Measurements from ENCODE around the gene KLHL36. TPM values are rescaled to one million over a fixed set of nuclear protein-coding genes. Genes with fewer than 3 reads are reported as not detected.

Gene KLHL36
- total and polyA plus RNA-seq, 9 of the 15 experiments (the other 6 are each of a cell fraction or from before 2014, with no cell fraction given) = 2.1 to 51.2 (median 18.5) TPM

DNA sequence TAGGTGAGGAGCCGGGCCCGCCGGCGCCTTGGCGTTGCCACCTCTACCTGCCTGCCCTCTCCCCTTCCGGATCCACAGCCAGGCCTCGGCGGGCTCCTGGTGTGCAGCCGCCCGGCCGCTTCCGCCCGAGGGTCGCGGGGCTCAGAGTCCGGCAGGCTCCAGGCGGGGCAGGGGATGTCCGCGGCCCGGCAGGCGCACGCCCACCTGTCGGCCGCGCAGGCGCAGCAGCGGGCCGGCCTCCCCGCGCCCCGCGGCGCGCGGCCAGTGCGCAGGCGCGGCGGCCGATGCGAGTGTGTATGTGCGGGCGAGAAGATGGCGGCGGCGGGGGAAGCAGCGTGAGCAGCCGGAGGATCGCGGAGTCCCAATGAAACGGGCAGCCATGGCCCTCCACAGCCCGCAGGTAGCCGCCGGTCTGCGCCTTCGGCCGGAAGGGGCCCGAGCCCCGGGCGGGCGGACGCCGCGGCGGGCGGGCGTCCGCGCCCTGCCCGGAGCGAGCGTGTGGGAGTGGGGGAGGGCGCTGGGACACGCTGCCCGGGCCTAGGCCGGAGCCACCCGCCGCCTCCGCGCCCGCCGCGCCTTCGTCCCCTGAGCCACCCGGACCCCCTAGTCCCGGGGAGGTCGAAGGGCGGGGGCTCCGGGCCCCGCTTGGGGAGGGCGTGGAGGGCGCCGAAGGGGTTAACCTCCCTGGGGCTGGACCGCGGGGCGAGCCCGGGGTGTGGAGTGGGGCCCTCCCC, 51.6 kb downstream of the KLHL36 start, which contains the start of gene USP10 (continued):
- TF ChIP-seq STAT5A (IDR thresholded peaks at IDR 0.05; ENCODE audit: borderline replicate concordance, low read length) (no peak), ZNF507 (tag; conservative IDR thresholded peaks at IDR 0.05) (no peak), ERF (CRISPR knock-in tag; IDR thresholded peaks at IDR 0.05) (0 out of 2 replicates have a peak, but pooled peaks have one; percentile 54), PURB (CRISPR knock-in tag; IDR thresholded peaks at IDR 0.05; ENCODE audit: low read depth) (no peak), GTF2E2 (tag; IDR thresholded peaks at IDR 0.05) (no peak; the same call in 1 of the 2 replicates), ZNF197 (CRISPR knock-in tag; IDR thresholded peaks at IDR 0.05; ENCODE audit: low read depth) (no peak), MIER1 (IDR thresholded peaks at IDR 0.05; ENCODE audit: low read depth) (no peak), ZNF3 (CRISPR knock-in tag; IDR thresholded peaks at IDR 0.05) (no peak), CBX8 (IDR thresholded peaks at IDR 0.05; ENCODE audit: borderline replicate concordance, extremely low read depth, low read depth, low read length, poor library complexity, severe bottlenecking) (no peak), ZSCAN32 (CRISPR knock-in tag; IDR thresholded peaks at IDR 0.05) (no peak), LCOR (CRISPR knock-in tag; IDR thresholded peaks at IDR 0.05) (no peak), FOXA1 (IDR thresholded peaks at IDR 0.05; ENCODE audit: borderline replicate concordance) (no peak), CHD1 (IDR thresholded peaks at IDR 0.05; ENCODE audit: low read length) (no peak), DNMT1 (IDR thresholded peaks at IDR 0.05) (no peak), RBM15 (IDR thresholded peaks at IDR 0.05; ENCODE audit: insufficient read depth, low read length) (no peak), CHD4 (IDR thresholded peaks at IDR 0.05; ENCODE audit: insufficient read depth, insufficient replicate concordance, low read depth, low read length, poor library complexity, severe bottlenecking) (no peak), MCM2 (IDR thresholded peaks at IDR 0.05; ENCODE audit: low read depth) (no peak)
- TF ChIP-seq, protein P1, sequence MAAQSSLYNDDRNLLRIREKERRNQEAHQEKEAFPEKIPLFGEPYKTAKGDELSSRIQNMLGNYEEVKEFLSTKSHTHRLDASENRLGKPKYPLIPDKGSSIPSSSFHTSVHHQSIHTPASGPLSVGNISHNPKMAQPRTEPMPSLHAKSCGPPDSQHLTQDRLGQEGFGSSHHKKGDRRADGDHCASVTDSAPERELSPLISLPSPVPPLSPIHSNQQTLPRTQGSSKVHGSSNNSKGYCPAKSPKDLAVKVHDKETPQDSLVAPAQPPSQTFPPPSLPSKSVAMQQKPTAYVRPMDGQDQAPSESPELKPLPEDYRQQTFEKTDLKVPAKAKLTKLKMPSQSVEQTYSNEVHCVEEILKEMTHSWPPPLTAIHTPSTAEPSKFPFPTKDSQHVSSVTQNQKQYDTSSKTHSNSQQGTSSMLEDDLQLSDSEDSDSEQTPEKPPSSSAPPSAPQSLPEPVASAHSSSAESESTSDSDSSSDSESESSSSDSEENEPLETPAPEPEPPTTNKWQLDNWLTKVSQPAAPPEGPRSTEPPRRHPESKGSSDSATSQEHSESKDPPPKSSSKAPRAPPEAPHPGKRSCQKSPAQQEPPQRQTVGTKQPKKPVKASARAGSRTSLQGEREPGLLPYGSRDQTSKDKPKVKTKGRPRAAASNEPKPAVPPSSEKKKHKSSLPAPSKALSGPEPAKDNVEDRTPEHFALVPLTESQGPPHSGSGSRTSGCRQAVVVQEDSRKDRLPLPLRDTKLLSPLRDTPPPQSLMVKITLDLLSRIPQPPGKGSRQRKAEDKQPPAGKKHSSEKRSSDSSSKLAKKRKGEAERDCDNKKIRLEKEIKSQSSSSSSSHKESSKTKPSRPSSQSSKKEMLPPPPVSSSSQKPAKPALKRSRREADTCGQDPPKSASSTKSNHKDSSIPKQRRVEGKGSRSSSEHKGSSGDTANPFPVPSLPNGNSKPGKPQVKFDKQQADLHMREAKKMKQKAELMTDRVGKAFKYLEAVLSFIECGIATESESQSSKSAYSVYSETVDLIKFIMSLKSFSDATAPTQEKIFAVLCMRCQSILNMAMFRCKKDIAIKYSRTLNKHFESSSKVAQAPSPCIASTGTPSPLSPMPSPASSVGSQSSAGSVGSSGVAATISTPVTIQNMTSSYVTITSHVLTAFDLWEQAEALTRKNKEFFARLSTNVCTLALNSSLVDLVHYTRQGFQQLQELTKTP (IDR thresholded peaks at IDR 0.05; ENCODE audit: low read depth in 1 of 2, partially characterized antibody in 2 of 2) = no peak
- TF ChIP-seq, protein P2, sequence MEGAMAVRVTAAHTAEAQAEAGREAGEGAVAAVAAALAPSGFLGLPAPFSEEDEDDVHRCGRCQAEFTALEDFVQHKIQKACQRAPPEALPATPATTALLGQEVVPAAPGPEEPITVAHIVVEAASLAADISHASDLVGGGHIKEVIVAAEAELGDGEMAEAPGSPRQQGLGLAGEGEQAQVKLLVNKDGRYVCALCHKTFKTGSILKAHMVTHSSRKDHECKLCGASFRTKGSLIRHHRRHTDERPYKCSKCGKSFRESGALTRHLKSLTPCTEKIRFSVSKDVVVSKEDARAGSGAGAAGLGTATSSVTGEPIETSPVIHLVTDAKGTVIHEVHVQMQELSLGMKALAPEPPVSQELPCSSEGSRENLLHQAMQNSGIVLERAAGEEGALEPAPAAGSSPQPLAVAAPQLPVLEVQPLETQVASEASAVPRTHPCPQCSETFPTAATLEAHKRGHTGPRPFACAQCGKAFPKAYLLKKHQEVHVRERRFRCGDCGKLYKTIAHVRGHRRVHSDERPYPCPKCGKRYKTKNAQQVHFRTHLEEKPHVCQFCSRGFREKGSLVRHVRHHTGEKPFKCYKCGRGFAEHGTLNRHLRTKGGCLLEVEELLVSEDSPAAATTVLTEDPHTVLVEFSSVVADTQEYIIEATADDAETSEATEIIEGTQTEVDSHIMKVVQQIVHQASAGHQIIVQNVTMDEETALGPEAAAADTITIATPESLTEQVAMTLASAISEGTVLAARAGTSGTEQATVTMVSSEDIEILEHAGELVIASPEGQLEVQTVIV (CRISPR knock-in tag; IDR thresholded peaks at IDR 0.05; ENCODE audit: borderline replicate concordance) = no peak
- TF ChIP-seq, protein P3, sequence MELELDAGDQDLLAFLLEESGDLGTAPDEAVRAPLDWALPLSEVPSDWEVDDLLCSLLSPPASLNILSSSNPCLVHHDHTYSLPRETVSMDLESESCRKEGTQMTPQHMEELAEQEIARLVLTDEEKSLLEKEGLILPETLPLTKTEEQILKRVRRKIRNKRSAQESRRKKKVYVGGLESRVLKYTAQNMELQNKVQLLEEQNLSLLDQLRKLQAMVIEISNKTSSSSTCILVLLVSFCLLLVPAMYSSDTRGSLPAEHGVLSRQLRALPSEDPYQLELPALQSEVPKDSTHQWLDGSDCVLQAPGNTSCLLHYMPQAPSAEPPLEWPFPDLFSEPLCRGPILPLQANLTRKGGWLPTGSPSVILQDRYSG (tag; conservative IDR thresholded peaks at IDR 0.05; ENCODE audit: low read depth) = no peak
